Testis (tissue), 3 donors: ENCODE measurements around the gene ZCCHC7. TPM values are rescaled to one million over a fixed set of nuclear protein-coding genes. Genes with fewer than 3 reads are reported as not detected.
"Not testable (repeated sequence)": the region's sequence is repeated elsewhere in the genome, so short reads cannot be mapped to it uniquely, and the experiment has no call there.

Source experiments
- DNase-seq: peaks from one replicate; pipeline ENCODE4 v3.0.0-alpha.2; 2019
- H3K27ac ChIP-seq, 2 donors: fragments of 200-600 bp; sonication (generic); one replicate each; pipeline ENCODE4 v1.5.1; 2019
- H3K27me3 ChIP-seq: fragments of 200-600 bp; sonication (generic); one replicate; pipeline ENCODE4 v1.5.1; 2019
- H3K36me3 ChIP-seq: fragments of 200-600 bp; sonication (generic); one replicate; pipeline ENCODE4 v1.5.1; 2017; ENCODE audit warnings: low read depth; ENCODE audit errors: missing control alignments
- H3K4me1 ChIP-seq: fragments of 200-600 bp; sonication (generic); one replicate; pipeline ENCODE4 v1.5.1; 2019
- H3K4me3 ChIP-seq, 2 donors: fragments of 200-600 bp; sonication (generic); one replicate each; pipeline ENCODE4 v1.5.1; 2017 to 2019
- H3K9me3 ChIP-seq: fragments of 200-600 bp; sonication (generic); one replicate; pipeline ENCODE4 v1.5.1; 2017
- CTCF ChIP-seq, 3 experiments: fragments of 450-650 bp in 2 of 3; fragments of 200-600 bp in 1 of 3; sonication (generic) in 1 of 3; IDR thresholded peaks; one replicate each; pipeline ENCODE4 v1.5.1; 2016 to 2019; ENCODE audit warnings: antibody characterized with exemption in 3 of 3, mild to moderate bottlenecking in 2 of 3, moderate library complexity in 1 of 3
- POLR2A ChIP-seq: fragments of 450-650 bp; IDR thresholded peaks from one replicate; pipeline ENCODE4 v1.6.1; 2017; ENCODE audit warnings: antibody characterized with exemption, mild to moderate bottlenecking, moderate library complexity
- WGBS, 2 donors: methylation state at CpG; one replicate each; pipeline ENCODE4 v1.1.5; 2018; 5-methylcytosine and 5-hydroxymethylcytosine counted together
- intact Hi-C: fragments of 100-400 bp; cut with DNase I; formaldehyde crosslinking; loops from one replicate; pipeline ENCODE4 v1.15.1; 2023; ENCODE audit warnings: low total_unique reads
- polyA plus RNA-seq: library from polyadenylated mRNA; stranded (reverse); fragments of 350-450 nt; fragmentation: Illumina TruSeq; extraction: RNeasy Lipid Tissue Mini Kit (QIAGEN cat#74804); gene quantifications from one replicate; pipeline ENCODE4 v1.2.3, GENCODE V29; 2014; ENCODE audit warnings: low read depth, low replicate concordance; ENCODE audit not compliant: insufficient read depth
- total RNA-seq, 2 donors: library from RNA; depleted of rRNA; stranded (reverse); fragments of >200 nt; gene quantifications; one replicate each; pipeline ENCODE4 v1.2.3, GENCODE V29; 2016

The ZCCHC7 gene
- total and polyA plus RNA-seq, 3 donors from 2014 or later, result 14.4 to 20.6 (median 18.5) TPM

DNA sequence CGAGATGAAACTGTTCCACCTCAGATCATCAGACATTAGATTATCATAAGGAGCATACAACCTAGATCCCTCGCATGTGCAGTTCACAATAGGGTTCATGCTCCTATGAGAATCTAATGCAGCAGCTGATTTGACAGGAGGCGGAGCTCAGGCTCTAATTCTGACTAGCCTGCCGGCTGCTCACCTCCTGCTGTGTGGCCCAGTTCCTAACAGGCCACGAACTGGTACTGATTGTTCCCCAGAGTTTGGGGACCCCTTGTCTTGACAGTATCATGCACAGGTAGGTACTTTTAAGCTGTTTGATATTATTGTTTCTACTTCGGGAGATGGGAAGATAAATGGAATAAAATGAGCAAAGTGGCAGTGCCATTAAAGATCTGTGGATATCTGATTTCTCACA lies 66.9 kb downstream of the ZCCHC7 start:
- no peak for TF ChIP-seq POLR2A
- whole genome bisulfite sequencing, 2 donors, result 94 to 97% methylated on average over 6 of the region's 6 CpGs
- intact Hi-C loops, result no loop called here

DNA sequence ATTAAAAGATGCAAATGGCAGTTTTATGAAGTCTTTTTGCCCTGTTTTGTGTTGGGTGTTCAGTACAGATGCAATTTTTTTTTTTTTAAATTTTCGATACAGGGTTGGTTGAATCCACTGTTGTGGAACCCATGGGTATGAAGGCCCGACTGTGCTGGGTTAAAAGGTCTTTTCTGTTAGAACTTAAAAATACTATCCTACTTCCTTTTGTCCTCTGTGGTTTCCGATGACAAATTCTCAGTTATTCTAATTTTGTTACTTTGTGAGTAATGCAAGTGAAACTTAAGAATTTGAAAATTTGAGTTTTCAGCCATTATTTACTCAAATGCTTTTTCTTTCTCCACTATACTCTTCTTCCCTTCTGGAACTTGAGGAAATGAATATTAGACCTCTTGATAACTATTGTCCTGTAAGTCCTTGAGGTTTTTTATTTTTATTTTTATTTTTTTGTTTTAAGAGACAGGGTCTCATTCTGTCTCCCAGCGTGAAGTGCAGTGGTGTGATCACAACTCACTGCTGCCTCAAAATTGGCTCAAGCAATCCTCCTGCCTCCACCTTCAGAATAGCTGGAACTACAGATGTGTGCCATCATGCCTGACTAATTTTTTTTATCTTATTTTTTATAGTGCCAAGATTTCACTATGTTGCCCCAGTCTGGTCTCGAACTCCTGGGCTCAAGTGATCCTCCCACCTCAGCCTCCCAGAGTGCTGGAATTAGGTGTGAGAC lies 67.5 kb downstream of the ZCCHC7 start:
- Histone ChIP-seq H3K4me1 (no peaks in the 10 kb centered on the region), H3K27me3 (no peaks in the 10 kb centered on the region), H3K27ac (no peak overlapping the region), H3K9me3 (no peaks in the 10 kb centered on the region), H3K4me3 (no peak overlapping the region), H3K36me3 (no peaks in the 10 kb centered on the region)
- 86 to 91% methylated on average over 5 of the region's 5 CpGs for WGBS, 2 donors
- no peak for TF ChIP-seq POLR2A
- TF ChIP-seq CTCF (IDR thresholded peaks at IDR 0.05), result no peak
- DNase-seq, result no peak
- intact Hi-C loops, result no loop called here

More for the DNA sequence above, 66.9 kb downstream of the ZCCHC7 start:
- Histone ChIP-seq H3K4me1 (no peaks in the 10 kb centered on the region), H3K9me3 (no peaks in the 10 kb centered on the region), H3K27me3 (no peaks in the 10 kb centered on the region), H3K36me3 (no peaks in the 10 kb centered on the region), H3K27ac (no peak overlapping the region), H3K4me3 (no peak overlapping the region)
- DNase-seq, result no peak

GRCh38 chr9:37190739-37191138 lies 70.4 kb downstream of the ZCCHC7 start:
- not testable (repeated sequence) for DNase-seq

DNA sequence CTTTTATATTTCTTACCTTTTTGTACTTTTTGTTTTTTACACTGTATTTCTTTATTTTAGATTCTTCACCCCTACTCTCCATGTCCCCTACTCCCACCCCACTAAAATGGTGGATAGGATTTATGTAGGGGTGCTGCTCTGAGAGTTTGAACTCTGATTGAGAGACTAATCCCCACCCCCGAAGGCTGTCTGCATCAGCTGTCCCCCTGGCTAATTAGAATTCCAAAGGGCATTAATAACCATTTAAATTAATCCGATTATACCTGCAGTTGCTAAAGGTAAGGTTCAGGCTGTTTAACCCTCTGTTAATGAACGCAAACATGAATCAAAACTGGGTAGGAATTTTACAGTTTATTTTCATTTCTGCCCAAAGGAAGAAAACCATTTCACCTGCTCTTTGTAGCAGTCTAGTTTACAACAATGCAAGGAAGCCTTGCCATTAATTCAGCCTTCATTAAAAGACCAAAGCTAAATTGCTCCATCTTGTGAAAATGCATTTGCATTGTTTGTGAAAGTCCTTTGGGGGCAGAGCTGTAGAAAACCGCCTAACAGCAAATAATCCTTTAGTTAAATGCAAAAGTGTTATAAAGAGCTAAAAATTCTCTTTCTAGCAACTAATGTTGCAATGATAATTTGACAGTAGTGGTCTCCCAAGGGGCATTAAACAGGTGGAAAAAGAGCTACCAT lies 71.2 kb downstream of the ZCCHC7 start:
- DNase-seq, result no peak
- Histone ChIP-seq H3K36me3 (no peaks in the 10 kb centered on the region), H3K27me3 (no peaks in the 10 kb centered on the region), H3K27ac (no peak overlapping the region), H3K4me1 (no peaks in the 10 kb centered on the region), H3K4me3 (no peak overlapping the region), H3K9me3 (no peaks in the 10 kb centered on the region)
- 86 to 90% methylated on average over 4 of the region's 4 CpGs for WGBS, 2 donors
- TF ChIP-seq POLR2A, result no peak
- no peak for TF ChIP-seq CTCF (IDR thresholded peaks at IDR 0.05)
- intact Hi-C loops, result no loop called here

More at GRCh38 chr9:37190739-37191138, 70.4 kb downstream of the ZCCHC7 start:
- H3K9me3 ChIP-seq, H3K27me3 ChIP-seq, H3K4me3 ChIP-seq, H3K27ac ChIP-seq, H3K36me3 ChIP-seq, intact Hi-C loops, H3K4me1 ChIP-seq: not testable (repeated sequence)
- WGBS, 2 donors, result 93 to 95% methylated on average over 13 of the region's 13 CpGs

DNA sequence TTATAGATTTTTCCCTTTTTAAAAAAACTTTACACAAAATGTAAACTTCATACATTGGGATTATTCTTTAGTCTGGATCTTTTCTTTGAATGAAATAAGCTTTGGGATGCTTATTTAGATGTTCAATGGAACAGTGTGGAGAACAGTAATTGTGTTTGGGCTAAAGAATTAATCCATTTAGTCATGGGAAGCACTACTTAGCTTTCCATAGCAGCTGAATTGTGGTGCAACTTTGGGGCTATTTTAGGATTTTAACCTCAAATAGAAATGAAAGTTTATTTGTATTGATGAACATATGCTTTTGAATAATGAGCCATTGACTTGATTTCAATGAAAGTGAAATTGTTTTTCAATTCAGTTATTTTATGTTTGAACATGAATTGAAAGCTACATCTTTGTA lies 72.4 kb downstream of the ZCCHC7 start:
- Histone ChIP-seq H3K4me3 (no peak overlapping the region), H3K27me3 (no peaks in the 10 kb centered on the region), H3K27ac (no peak overlapping the region), H3K4me1 (peaks cover 6% of the 10 kb centered on the region), H3K9me3 (no peaks in the 10 kb centered on the region), H3K36me3 (no peaks in the 10 kb centered on the region)
- TF ChIP-seq POLR2A, result no peak
- TF ChIP-seq CTCF (IDR thresholded peaks at IDR 0.05), result no peak
- no peak for DNase-seq
- intact Hi-C loops, result no loop called here
